GM10266 (cell line): ENCODE results near the gene DNAJB9.

ENCODE experiments used
- DNase-seq: peaks from one replicate; pipeline ENCODE4 v3.0.0; 2012; ENCODE audit errors: extremely low spot score
- TF ChIP-seq, protein P1 (sequence below): IDR thresholded peaks from 2 replicates; pipeline ENCODE4 v1.5.1; 2012; ENCODE audit warnings: mild to moderate bottlenecking, low read depth; ENCODE audit not compliant: control insufficient read depth, insufficient read depth; ENCODE audit errors: missing control alignments

Gene DNAJB9

GRCh38 chr7:108557191-108557590 lies 12.5 kb upstream of the DNAJB9 start:
- TF ChIP-seq, protein P1, sequence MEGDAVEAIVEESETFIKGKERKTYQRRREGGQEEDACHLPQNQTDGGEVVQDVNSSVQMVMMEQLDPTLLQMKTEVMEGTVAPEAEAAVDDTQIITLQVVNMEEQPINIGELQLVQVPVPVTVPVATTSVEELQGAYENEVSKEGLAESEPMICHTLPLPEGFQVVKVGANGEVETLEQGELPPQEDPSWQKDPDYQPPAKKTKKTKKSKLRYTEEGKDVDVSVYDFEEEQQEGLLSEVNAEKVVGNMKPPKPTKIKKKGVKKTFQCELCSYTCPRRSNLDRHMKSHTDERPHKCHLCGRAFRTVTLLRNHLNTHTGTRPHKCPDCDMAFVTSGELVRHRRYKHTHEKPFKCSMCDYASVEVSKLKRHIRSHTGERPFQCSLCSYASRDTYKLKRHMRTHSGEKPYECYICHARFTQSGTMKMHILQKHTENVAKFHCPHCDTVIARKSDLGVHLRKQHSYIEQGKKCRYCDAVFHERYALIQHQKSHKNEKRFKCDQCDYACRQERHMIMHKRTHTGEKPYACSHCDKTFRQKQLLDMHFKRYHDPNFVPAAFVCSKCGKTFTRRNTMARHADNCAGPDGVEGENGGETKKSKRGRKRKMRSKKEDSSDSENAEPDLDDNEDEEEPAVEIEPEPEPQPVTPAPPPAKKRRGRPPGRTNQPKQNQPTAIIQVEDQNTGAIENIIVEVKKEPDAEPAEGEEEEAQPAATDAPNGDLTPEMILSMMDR: no peak
- DNase-seq: no peak

GRCh38 chr7:108557617-108558016 lies 12.1 kb upstream of the DNAJB9 start:
- no peak for DNase-seq
- TF ChIP-seq, protein P1: no peak

DNA sequence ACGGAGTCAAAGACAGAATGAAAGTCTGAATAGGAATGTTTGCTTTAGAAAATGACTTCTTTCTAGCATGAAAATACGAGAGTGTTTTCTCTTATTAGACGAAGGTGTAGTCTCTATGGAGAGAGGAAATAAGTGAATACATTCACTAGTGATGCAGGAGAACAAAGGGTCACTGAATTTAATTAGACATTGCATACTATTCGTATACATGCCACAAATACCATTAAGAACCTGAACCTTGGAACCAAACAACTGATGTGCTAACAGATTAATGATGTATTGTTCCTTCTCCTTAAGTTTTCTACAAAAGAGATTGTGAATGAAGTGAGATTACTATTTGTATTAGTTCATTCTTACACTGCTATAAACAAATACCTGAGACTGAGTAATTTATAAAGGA lies 10.4 kb upstream of the DNAJB9 start:
- no peak for DNase-seq
- TF ChIP-seq, protein P1: no peak

GRCh38 chr7:108561047-108561619 lies 8.5 kb upstream of the DNAJB9 start:
- DNase-seq: no peak
- TF ChIP-seq, protein P1: no peak

DNA sequence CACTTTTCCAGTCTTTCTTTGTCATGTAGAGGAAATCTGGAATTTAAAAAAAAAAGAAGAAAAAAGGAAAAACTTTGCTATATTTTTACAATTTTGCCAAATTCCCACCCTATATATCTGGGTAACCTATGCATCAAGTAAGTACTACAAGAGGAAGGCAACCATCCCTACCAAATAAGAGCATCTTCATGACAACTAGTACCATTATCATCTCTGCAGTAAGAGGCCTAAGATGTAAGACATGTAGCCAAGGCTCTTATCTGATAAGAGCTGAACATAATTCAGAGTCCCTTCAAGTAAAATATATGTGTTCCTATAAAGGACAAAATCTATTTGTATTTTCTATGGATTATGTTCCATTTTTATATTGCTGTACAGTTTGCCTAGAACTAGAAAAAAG lies 3.7 kb upstream of the DNAJB9 start:
- no peak for DNase-seq
- TF ChIP-seq, protein P1: no peak

- TF ChIP-seq, protein P1: no peak
Measured at GRCh38 chr7:108568801-108569380, 783 bp upstream of the DNAJB9 start.

GRCh38 chr7:108570146-108570755 lies 577 bp downstream of the DNAJB9 start:
- TF ChIP-seq, protein P1: no peak
- DNase-seq: peak; percentile 32

More at GRCh38 chr7:108568801-108569380, 783 bp upstream of the DNAJB9 start:
- no peak for DNase-seq
